A549 (cell line): ENCODE results near the gene G6PC2.
"Not testable (repeated sequence)": the region's sequence is repeated elsewhere in the genome, so short reads cannot be mapped to it uniquely, and the experiment has no call there.

Experiments
- BHLHE40 ChIP-seq: IDR thresholded peaks from 2 replicates; pipeline ENCODE4 v1.6.1; 2012; ENCODE audit warnings: low read depth, low read length, inconsistent platforms
- EP300 ChIP-seq, 2 experiments: fragments of >200 bp; sonication (Bioruptor Twin); formaldehyde crosslinking; IDR thresholded peaks; 2 replicates in 1 of 2; 3 replicates in 1 of 2; pipeline ENCODE4 v1.6.1; 2016 to 2017
- JUNB ChIP-seq: fragments of >200 bp; sonication (Bioruptor Twin); formaldehyde crosslinking; IDR thresholded peaks from 2 replicates; pipeline ENCODE4 v1.6.1; 2016
- MYC ChIP-seq: IDR thresholded peaks from 2 replicates; pipeline ENCODE4 v1.6.1; 2012; ENCODE audit warnings: mild to moderate bottlenecking, inconsistent platforms, low read length, improper control_type of control experiment, borderline replicate concordance
- POLR2A ChIP-seq: IDR thresholded peaks from 2 replicates; pipeline ENCODE4 v1.6.1; 2012; ENCODE audit warnings: mild to moderate bottlenecking, low read length
- RAD21 ChIP-seq, 2 experiments: fragments of >200 bp in 1 of 2; sonication (Bioruptor Twin) in 1 of 2; formaldehyde crosslinking in 1 of 2; IDR thresholded peaks in 1 of 2; conservative IDR thresholded peaks in 1 of 2; 2 replicates in 1 of 2; 3 replicates in 1 of 2; pipeline ENCODE4 v1.6.1; 2012 to 2018; ENCODE audit warnings: inconsistent platforms in 1 of 2
- TF ChIP-seq, protein P1 (sequence below): fragments of >200 bp; sonication (Bioruptor Twin); formaldehyde crosslinking; IDR thresholded peaks from 3 replicates; pipeline ENCODE4 v1.5.1; 2016
- TF ChIP-seq, protein P2 (sequence below): fragments of 450-650 bp; IDR thresholded peaks from 2 replicates; pipeline ENCODE4 v1.6.1; 2014; ENCODE audit warnings: antibody characterized with exemption
- TF ChIP-seq, protein P3 (sequence below): IDR thresholded peaks from 2 replicates; pipeline ENCODE4 v1.6.1; 2012
- TF ChIP-seq, protein P4 (sequence below): IDR thresholded peaks from 2 replicates; pipeline ENCODE4 v1.6.1; 2012; ENCODE audit warnings: low read depth, borderline replicate concordance

DNA sequence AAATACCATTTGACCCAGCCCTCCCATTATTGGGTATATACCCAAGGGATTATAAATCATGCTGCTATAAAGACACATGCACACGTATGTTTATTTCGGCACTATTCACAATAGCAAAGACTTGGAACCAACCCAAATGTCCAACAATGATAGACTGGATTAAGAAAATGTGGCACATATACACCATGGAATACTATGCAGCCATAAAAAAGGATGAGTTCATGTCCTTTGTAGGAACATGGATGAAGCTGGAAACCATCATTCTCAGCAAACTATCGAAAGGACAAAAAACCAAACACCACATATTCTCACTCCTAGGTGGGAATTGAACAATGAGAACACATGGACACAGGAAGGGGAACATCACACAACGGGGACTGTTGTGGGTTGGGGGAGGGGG is 30.3 kb upstream of the G6PC2 start:
- TF ChIP-seq, protein P1, sequence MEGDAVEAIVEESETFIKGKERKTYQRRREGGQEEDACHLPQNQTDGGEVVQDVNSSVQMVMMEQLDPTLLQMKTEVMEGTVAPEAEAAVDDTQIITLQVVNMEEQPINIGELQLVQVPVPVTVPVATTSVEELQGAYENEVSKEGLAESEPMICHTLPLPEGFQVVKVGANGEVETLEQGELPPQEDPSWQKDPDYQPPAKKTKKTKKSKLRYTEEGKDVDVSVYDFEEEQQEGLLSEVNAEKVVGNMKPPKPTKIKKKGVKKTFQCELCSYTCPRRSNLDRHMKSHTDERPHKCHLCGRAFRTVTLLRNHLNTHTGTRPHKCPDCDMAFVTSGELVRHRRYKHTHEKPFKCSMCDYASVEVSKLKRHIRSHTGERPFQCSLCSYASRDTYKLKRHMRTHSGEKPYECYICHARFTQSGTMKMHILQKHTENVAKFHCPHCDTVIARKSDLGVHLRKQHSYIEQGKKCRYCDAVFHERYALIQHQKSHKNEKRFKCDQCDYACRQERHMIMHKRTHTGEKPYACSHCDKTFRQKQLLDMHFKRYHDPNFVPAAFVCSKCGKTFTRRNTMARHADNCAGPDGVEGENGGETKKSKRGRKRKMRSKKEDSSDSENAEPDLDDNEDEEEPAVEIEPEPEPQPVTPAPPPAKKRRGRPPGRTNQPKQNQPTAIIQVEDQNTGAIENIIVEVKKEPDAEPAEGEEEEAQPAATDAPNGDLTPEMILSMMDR = not testable (repeated sequence)
- TF ChIP-seq POLR2A; JUNB; RAD21 (conservative IDR thresholded peaks at IDR 0.05 in 1 of 2, IDR thresholded peaks at IDR 0.05 in 1 of 2); BHLHE40; EP300 (IDR thresholded peaks at IDR 0.05); MYC: not testable (repeated sequence)
- TF ChIP-seq, protein P2, sequence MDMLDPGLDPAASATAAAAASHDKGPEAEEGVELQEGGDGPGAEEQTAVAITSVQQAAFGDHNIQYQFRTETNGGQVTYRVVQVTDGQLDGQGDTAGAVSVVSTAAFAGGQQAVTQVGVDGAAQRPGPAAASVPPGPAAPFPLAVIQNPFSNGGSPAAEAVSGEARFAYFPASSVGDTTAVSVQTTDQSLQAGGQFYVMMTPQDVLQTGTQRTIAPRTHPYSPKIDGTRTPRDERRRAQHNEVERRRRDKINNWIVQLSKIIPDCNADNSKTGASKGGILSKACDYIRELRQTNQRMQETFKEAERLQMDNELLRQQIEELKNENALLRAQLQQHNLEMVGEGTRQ = not testable (repeated sequence)
- TF ChIP-seq, protein P3, sequence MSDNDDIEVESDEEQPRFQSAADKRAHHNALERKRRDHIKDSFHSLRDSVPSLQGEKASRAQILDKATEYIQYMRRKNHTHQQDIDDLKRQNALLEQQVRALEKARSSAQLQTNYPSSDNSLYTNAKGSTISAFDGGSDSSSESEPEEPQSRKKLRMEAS = not testable (repeated sequence)
- TF ChIP-seq, protein P4, sequence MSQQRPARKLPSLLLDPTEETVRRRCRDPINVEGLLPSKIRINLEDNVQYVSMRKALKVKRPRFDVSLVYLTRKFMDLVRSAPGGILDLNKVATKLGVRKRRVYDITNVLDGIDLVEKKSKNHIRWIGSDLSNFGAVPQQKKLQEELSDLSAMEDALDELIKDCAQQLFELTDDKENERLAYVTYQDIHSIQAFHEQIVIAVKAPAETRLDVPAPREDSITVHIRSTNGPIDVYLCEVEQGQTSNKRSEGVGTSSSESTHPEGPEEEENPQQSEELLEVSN = not testable (repeated sequence)
